ENCODE data around the gene NUP214. TPM values are rescaled to one million over a fixed set of nuclear protein-coding genes. Genes with fewer than 3 reads are reported as not detected.

The NUP214 gene
- polyA plus RNA-seq, 4 donors: 34.3 to 70.6 (median 56.7) TPM

Other genes with a start within 250 kb of the NUP214 start
- under 1 TPM; 0.37 to 0.61 (median 0.59) TPM for gene QRFP, start 228.8 kb upstream of the NUP214 start, polyA plus RNA-seq (ENCODE audit: insufficient read length in 4 of 4)
- gene FIBCD1, start 186.3 kb upstream of the NUP214 start, polyA plus RNA-seq (ENCODE audit: insufficient read length in 4 of 4): under 1 TPM in 3 of 4 donors, not detected in 1; 0.19 to 0.43 (median 0.36) TPM
- gene LAMC3, start 116.4 kb upstream of the NUP214 start, polyA plus RNA-seq (ENCODE audit: insufficient read length in 4 of 4): 10 to 100 TPM in 3 of 4 donors, 1 to 10 TPM in 1; 1.8 to 33.9 (median 23.3) TPM
- gene AIF1L, start 29.1 kb upstream of the NUP214 start, polyA plus RNA-seq (ENCODE audit: insufficient read length in 4 of 4): 100 to 1,000 TPM in 3 of 4 donors, 10 to 100 TPM in 1; 21.4 to 384 (median 370) TPM
- 1 to 10 TPM; 2.6 to 3.8 (median 2.9) TPM for gene FAM78A, start 150.9 kb downstream of the NUP214 start, polyA plus RNA-seq (ENCODE audit: insufficient read length in 4 of 4)
- gene PLPP7, start 164.1 kb downstream of the NUP214 start, polyA plus RNA-seq (ENCODE audit: insufficient read length in 4 of 4): 1 to 10 TPM; 2.1 to 3.4 (median 2.8) TPM

Data from left renal pelvis (tissue), 4 donors.